NCI-H1048 (cell line): ENCODE results near the gene HIPK4.

Source experiments
- DNase-seq: peaks from one replicate; lab custom pipeline; 2025; lab: John Stamatoyannopoulos, UW

HIPK4 gene

DNA sequence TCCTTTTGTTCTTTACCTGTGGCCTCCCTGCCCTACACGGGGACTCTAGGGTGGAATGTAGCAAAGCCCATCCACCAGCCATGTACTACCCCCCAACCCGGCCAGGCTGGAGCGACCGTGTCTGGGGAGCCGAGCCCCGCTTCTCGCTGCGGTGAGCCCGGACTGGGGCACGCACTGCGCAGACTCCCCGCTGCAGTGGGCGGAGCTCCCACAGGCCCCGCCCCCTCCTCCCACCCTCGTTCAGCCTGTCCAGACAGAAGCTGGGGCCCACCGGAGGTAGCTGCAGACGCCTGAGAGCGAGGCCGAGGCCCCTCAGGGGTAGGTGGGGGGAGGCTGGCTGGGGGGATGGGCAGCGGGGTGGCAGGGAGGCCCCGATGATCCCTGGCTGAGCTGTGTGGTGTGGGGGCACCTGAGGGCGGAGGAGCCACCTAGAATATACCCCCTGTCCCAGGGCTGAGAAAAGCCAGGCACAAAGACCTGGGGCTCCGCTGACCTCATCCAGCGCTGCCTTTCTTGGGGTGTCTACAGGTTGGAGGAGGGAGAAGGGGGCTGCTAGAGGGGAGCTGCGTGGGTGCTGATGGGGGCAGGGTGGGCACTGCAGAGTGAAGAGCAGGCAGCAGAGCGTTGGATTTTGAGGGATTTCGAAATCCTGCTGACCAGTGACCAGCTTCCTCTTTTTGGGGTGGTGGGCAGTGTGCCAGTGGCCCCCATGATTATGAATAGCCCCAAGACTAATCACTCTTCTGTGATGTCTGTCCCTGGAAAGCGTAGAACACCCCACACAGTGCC lies 24.2 kb downstream of the HIPK4 start:
- DNase-seq = no peak

DNA sequence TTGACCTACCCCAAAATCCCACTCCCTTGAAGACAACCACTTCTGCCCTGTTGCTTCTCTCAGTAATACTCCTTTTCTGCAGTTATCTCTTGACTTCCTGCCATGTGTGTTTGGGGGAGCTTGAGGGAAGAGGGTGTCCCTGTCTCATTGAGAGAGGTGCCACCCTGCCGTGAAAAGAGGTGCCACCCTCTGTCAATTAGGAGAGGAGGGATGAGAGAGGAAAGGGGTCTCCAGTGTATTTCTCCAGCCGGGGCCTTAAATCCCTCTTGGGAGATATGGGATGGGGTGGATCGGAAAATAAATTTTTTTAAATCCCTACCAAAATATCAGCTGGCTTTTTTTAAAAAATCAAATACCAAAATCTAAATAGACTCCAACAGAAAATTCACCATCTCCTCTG lies 25.0 kb downstream of the HIPK4 start:
- DNase-seq = no peak

DNA sequence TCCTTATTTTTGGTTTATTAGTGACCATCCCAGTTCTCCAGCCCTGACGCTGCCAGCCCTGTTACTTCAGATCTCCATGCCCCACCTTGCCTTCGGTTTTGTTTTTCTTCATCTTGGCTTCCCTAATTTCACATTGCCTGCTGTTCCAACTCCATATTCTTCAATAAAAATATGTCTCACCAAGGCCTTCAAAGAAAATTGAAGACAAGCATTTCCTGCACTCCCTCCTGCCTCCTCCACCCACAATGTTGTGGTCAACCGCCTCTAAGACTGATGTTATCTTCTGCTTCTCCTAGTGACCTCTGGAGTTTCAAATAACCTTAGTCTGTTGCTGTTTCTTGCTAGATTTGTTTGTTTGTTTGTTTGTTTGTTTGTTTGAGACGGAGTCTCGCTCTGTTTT lies 26.9 kb downstream of the HIPK4 start:
- DNase-seq = no peak

DNA sequence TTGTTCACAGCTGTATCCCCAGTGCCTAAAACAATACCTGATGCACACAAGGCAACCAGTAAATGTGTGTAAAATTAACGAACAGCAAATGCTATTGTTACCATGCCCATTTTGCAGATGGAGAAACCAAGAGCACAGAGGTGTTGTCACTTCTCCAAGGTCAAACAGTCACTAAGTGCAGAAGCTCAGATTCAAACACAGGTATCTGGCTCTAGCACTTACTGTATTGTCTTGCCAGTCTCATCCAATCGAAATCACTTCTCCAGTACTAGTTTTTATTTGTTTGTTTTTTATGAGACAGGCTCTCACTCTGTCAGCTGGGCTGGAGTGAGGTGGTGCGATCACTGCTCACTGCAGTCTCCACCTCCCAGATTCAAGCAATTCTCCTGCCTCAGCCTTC lies 27.8 kb downstream of the HIPK4 start:
- no peak for DNase-seq

DNA sequence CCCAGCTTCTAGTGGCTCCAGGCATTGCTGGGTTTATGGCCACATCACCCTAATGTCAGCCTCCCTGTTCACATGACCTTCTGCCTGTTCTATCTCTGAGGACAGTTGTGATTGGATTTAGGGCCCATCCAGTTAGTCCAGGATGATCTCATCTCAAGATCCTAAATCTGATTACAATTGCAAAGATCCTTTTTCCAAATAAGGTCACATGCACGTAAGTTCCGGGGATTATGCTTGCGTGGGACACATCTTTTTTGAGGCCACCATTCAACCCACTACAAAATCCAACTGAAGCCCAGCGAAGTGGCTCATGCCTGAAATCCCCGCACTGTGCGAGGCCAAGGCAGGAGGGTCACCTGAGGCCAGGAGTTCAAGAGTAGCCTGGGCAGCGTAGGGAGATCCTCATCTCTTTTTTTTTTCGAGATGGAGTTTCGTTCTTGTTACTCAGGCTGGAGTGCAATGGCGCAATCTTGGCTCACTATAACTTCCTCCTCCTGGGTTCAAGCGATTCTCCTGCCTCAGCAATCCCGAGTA lies 29.2 kb downstream of the HIPK4 start:
- DNase-seq = no peak

DNA sequence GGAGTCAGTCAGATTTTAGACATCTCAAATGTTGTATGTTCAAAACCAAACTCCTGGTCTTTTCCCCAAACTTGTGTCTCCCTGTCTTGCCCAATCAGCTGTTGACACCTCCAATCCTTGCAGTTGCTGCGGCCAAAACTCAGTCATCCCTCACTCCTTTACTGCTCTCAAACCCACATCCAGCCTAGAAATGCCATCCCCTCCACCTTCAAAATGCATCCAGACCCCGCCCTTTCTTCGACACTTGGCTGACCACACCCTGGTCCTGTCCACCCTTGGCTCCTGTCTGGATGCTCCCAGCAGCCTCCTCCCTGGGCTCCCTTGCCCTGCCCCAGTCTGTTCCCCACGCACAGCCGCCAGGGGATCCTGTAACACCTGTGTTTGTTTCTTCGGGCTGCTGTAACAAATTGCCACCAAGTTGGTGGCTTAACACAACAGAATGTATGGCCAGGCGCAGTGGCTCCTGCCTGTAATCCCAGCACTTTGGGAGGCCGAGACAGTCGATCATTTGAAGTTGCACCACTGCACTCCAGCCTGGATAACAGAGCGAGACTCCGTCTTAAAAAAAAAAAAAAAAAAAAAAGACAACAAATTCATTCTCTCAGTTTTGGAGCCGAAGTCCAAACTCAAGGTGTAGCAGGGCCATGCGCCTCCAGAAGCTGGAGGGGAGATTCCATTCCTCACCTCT lies 29.8 kb downstream of the HIPK4 start:
- no peak for DNase-seq

DNA sequence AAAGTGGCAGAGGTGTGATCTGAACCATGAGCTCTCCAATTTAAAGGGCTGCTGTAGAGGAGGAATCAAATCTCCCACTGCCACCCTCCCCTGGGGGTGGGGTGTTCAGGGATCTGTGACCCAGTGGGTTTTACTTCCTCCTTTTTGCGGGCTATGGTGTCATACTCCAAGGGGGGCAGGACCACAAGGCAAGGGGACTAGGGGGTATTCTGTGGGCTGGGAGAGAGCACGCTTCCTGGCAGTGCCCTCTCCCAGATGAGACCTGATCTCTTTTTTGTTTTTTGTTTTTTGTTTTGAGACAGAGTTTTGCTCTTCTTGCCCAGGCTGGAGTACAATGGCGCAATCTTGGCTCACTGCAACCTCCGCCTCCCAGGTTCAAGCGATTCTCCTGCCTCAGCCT lies 31.2 kb downstream of the HIPK4 start:
- no peak for DNase-seq

DNA sequence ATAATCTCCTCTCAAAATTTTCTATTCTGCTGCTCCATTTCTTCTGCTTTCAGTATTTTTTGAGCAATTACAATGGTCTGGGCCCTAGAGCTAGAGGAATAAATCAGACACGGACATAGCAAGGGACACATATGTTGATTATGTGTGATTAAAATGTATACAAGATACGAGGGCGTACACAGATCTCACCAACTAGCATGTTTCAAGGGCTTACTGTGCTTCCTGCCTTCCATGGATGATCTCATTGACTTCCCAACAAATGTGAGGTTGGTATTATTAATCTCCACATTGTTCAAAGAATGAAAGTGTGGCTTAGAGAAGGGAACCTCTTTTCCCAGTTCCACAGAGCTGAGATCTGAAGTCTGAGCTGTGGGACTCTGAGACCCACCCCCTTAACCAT lies 32.3 kb downstream of the HIPK4 start:
- no peak for DNase-seq

DNA sequence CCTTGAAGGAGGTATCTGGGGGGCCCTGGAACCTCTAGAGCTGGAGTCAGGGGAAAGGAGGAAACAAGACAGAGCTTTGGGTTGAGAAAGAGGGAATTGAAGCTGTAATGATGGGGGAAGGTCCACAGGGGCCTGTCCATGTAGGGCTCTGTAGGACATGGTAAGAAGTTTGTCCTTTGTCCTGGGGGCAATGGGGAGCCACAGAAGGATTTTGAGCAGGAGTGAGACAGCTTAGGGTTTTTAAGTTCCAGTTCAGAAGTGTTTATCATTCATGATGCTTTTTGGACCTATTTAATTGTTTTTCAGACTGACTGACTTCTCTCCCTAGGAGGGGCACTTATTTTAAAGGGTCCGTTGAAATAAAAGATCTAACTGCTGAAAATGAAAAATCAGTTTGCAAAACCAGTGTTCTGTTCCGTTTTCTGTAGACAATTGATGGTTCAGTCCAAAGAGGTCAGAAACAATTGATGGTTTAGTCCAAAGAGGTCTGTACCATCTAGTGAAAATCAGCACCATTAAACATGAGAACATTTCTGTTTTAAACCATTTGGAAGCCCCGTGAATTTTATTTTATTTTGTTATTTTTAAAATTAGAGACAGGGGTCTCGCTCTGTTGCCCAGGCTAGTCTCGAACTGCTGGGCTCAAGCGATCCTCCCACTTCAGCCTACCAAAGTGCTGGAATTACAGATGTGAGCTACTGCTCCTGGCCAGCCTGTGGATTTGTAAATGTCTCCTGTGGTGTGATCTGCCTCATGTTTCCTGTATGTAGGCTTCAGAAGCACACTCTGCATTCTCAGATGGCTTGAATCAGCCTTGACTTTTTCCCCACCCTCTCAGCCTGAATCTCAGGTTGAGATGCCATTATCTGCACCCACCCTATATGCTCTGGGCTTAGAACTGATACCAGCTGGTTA lies 33.0 kb downstream of the HIPK4 start:
- DNase-seq = no peak

DNA sequence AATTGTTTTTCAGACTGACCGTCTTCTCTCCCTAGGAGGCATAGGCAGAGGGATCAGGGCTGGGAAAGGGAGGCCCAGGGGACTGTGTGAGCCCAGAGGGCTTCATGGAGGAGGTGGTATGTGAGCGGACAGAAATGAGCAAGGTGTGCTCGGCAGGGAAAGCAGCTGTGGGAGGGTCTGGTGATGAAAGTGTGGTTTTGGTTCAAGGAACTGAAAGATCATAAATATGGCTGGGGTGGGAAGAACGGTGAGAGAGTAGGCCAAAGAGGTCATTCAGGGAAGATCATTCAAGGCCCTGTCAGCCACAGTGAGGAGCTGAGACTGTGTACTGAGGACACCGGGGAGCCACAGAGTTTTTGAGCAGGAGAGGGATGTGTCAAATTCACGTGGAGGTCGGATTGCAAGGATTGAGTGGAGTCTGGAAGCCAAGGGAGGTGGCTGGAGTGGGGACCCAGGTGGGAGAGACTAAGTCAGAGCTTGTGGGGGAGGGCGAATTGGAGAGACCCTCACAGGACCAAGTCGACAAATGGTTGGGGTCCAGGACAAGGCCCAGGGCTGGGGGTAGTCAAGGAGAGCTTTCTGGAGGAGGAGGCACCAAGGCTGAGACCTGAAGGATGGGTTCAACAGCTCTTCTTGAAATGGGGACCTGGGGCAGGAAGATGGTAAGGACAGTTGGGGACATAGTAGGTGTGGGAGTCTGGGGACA lies 33.9 kb downstream of the HIPK4 start:
- DNase-seq = no peak

DNA sequence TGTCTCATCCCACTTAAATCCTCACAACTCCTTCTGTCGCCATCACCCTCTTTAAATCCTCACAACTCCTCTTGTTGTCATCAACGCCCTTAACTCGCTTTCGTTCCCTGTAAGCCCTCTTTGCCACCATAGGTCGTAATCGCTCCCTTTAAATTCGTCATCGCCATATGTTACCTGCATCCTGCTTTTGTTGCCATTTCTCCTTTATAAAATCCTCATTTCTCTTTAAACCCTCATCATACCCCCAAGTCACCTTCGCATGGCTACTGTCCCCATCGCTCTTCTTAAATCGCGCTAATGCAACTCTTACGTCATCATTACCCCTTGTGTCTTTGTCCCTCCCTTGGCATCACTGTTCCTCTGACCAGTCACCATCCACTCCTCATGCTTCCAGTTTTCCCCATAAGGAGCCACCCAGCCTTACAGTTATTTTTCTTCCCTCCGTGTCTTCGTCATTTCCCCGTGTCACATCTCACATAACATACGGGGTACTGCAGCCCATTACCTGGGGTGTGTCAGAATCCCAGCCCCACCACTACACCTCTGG lies 40.9 kb downstream of the HIPK4 start:
- no peak for DNase-seq

DNA sequence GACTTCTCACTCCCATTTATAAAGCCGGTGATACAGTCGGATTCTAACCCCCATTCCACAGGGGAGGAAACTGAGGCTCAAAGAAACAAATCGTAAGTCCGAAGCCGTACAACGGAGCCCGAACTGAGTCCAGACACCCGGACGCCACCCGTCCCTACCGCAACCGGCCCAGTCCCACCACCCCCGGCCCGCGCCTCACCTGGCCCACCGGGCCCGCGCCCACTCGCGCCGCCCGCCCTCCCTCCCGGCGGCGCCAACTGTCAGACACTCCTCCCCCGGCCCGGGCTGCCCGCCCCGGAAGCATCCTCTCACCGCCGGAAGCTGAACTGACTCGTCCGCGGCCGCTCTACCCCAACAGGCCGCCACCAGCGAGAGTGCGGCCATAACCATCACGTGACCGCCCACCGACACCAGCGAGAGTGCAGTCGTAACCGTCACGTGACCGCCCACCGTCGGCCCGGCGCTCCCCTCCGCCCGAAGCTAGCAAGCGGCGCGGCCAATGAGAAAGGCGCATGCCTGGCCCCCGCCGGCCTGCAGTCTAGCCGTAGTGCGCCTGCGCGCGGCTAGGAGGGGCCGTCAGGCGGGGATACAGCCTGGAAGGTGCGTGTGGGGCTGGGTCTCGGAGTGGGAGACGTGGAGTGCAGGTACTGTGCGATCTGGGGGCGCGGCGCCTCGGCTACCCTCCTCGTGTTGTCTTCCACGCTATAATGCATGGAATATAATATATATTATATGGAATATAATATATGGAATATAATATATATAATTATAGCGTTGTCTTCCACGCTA lies 41.7 kb downstream of the HIPK4 start, which contains the start of the genes C19orf47 and PLD3:
TSS of gene C19orf47 (minus strand) at position 273 of the 789 bp plus-strand sequence. CDS start 6,540 bp downstream, outside the sequence.
TSS of gene PLD3 (plus strand) at position 571 of the 789 bp plus-strand sequence. CDS start 17,789 bp downstream, outside the sequence.
- peak; percentile 99 for DNase-seq

DNA sequence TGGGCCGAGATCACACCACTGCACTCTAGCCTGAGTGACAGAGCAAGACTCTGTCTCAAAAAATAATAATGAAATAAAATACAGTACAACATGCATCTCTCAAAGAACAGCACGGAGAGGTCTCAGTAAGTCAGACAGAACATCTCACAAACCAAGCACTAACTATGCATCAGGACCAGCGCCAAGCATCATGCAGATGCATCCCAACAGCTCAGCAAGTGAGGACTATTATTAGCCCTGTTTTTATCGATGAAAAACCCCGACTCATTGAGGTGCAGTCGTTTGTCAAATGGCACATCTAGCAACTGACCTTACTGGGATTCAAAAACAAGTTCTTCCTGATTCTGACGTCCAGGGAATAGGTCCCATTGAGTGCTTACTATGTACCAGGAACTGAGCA lies 45.6 kb downstream of the HIPK4 start:
- no peak for DNase-seq

DNA sequence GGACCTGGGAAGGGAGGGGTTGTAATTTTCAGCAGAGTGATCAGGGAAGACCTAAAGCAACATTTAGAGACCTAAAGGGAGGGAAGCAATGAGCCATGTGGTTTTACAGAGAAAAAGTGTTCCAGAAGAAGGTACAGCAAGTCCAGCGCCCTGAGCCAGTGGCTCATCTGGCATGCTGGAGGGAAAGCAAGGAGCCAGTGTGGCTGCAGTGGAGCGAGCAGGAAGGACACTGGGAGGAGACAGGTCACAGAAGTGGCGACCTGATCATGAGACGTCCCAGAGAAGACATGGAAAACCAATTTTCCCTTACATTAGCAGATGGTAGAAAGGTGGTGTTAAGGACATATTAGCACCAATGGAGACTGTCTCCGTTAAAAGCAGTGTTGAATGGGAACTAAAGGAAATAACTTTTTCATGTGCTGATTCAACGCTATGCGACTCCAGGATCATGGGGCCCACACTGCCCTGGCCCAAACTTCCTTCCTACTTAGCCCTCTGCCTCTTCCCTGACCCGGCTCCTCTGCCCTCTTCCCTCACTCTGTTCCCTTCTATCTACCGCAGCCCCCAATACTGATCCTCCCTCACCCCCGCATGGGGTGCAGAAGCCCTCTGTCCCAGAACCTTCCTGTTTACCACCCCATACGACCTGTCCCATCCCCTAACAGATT lies 47.2 kb downstream of the HIPK4 start:
- no peak for DNase-seq

DNA sequence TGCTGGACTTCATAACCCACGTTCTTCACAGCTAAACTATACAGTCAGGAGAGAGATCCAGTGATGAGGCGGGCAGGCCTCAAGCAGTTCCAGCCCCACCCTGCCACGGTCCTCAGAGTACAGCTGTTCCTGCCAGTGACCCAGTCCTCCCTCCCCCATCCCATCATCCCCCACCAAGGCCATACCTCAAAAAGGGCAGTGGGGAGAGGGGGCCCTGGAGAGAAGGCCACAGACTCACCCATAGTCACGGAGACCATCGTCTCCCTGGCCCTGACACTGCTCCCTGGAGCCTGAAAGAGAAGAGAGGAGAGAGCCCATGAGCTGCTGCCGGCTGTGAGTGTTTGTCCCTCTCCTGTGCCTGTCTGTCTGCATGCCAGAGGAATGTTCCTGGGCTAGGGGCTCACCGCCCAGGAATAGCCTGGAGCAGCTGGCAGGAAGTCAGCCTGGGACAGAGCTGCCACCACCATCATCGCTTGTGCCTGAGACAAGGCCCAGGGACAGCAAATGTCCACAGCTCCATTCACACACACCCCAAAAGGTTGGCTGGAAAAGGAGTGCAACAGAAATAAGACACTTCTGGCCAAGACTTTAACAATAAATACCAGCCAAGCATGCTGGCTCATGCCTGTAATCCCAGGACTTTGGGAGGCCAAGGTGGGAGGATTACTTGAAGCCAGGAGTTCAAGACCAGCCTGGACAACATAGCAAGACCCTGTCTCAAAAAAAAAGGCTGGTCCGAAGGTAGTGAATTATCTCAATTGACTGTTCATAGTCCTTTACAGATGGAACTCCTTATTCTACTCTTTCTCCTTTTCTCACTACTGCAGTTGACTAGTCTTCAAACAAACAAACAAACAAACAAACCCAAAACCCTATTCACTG lies 48.1 kb downstream of the HIPK4 start:
- no peak for DNase-seq

DNA sequence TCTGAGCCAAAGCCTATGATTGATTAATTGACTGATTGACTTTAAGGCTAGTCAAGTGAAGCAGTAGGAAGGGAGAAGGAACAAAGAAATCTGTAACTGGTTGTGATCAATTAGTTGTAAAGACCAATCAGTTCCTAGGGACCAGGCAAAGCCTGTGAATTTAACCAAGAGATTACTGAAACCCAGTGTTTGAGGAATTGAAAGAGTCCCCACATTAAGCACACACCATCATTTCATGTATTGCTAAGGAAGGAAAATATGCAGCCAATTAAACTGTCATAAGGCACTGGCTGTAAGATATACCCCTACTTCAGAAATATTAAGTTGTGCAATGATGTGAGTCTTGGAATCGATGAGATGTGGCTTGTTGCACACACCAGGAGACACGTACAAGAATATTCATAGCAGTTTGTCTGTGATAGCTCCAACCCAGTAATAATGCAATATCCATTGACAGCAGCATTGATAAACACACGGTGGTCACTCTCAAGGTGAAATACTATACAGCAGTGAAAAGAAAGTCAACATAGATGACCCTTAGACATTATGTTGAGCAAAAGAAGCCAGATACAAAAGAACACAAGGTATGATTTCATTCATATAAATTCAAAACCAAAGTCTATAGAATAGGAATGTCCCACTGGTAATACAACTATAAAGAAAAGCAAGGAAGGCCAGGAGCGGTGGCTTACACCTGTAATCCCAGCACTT lies 50.8 kb downstream of the HIPK4 start:
- DNase-seq = no peak

DNA sequence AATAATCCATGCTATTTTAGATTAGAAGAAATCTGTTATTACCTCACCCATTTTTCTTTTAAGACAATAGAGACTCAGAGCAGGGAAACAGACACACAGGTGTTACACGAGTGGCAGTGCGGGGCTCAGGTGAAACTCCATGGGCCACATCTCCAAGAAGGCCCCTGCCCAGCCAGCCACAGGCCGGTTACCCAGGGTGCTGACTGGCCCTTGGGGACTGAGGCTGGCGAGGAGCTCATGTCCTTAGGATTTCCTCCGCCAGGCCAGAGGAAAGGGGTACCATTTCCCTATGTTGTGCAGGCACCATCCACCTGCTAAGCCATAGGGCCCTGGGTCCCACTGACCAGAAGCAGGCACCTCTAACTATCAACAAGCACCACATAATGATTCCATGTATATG lies 52.4 kb downstream of the HIPK4 start:
- no peak for DNase-seq

DNA sequence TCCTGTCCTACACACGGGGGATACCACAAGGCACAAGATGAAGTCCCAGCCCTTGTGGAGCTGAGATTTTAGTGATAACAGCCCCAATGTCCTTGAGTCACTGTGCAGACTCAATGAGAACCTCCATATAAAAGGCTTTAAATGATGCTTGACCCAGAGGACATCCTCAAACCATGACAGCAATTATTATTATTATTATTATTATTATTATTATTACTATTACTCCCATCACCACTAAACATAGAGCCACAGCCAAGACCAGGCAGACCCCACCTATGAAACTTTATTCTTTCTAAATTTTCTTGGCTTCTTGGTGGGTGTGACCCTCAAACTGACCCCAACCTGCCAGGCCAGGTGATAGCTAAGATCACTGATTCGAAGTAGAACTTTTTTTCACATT lies 52.9 kb downstream of the HIPK4 start:
- no peak for DNase-seq
